HepG2 (cell line): ENCODE results near the gene SLC9A8. TPM values are rescaled to one million over a fixed set of nuclear protein-coding genes. Genes with fewer than 3 reads are reported as not detected.

ENCODE experiments used
- ATAC-seq: fragments of 200-7000 bp; cut with Tn5 transposase; 3 replicates; pipeline ENCODE4 v1.9.1; 2020; ENCODE audit warnings: mild to moderate bottlenecking, moderate library complexity
- BruUV-seq: library from RNA; stranded (reverse); fragments of 400-500 nt; replicated peaks from 2 replicates; lab custom pipeline; 2021; lab: Mats Ljungman, UMichigan
- CTCF ChIA-PET: fragments of 300-600 bp; formaldehyde crosslinking; extraction: SDS; loops from one replicate; lab custom pipeline; 2021; ENCODE audit warnings: low total read pairs, inconsistent platforms, low intra/inter-chr PET ratio; lab: Yijun Ruan, JAX
- POLR2A ChIA-PET: fragments of 350-600 bp; sonication (Branson Sonifier 250); formaldehyde crosslinking; loops from one replicate; lab custom pipeline; 2020; ENCODE audit warnings: antibody characterized with exemption, inconsistent platforms; lab: Yijun Ruan, JAX
- DNase-seq: peaks from one replicate; pipeline ENCODE4 v3.0.0-alpha.2; 2015; ENCODE audit warnings: low spot score
- FAIRE-seq: peaks from 3 replicates; lab custom pipeline; 2011; peaks lifted over from hg19 to GRCh38; lab: Jason Lieb, UNC
- H2AFZ ChIP-seq: one replicate; pipeline ENCODE4 v1.6.1; 2011; ENCODE audit warnings: low read length, inconsistent platforms
- H3K27ac ChIP-seq: fragments of 300-600 bp; 3 replicates; pipeline ENCODE4 v1.8.0; 2011; ENCODE audit warnings: mixed run types, mild to moderate bottlenecking, mixed read lengths, low read length, inconsistent platforms; ENCODE audit not compliant: insufficient read depth; ENCODE audit errors: extremely low read length
- H3K27me3 ChIP-seq, 2 experiments: fragments of 200-600 bp in 1 of 2; 2 replicates in 1 of 2; 3 replicates in 1 of 2; pipeline versions ENCODE4 v1.6.0 to v1.8.0; 2011; ENCODE audit warnings: low read length in 2 of 2, mild to moderate bottlenecking in 2 of 2, moderate library complexity in 2 of 2, inconsistent platforms in 1 of 2; ENCODE audit not compliant: insufficient read depth in 2 of 2, control insufficient read depth in 1 of 2
- H3K36me3 ChIP-seq, 2 experiments: fragments of 200-600 bp in 1 of 2; replicated peaks in 1 of 2; 2 replicates in 1 of 2; 3 replicates in 1 of 2; pipeline versions ENCODE4 v1.5.1 to v1.8.0; 2011; ENCODE audit warnings: low read length in 2 of 2, inconsistent platforms in 1 of 2; ENCODE audit not compliant: insufficient read depth in 2 of 2, control insufficient read depth in 1 of 2
- H3K4me1 ChIP-seq: 2 replicates; pipeline ENCODE4 v1.5.1; 2012; ENCODE audit warnings: low read length, inconsistent platforms; ENCODE audit not compliant: insufficient read depth
- H3K4me2 ChIP-seq: 2 replicates; pipeline ENCODE4 v1.6.0; 2011; ENCODE audit warnings: low read depth, low read length, inconsistent platforms
- H3K4me3 ChIP-seq, 3 experiments: fragments of 200-600 bp in 1 of 3; sonication (generic), shearing (Covaris generic) in 1 of 3; replicated peaks in 1 of 3; 2 replicates each; pipeline ENCODE4 v1.5.1; 2011 to 2016; ENCODE audit warnings: low read length in 3 of 3, inconsistent platforms in 2 of 3, low read depth in 2 of 3, mild to moderate bottlenecking in 2 of 3, control low read depth in 1 of 3, mixed read lengths in 1 of 3; ENCODE audit not compliant: insufficient read depth in 1 of 3
- H3K79me2 ChIP-seq: one replicate; pipeline ENCODE4 v1.6.1; 2011; ENCODE audit warnings: low read length, inconsistent platforms; ENCODE audit not compliant: insufficient read depth
- H3K9ac ChIP-seq: 2 replicates; pipeline ENCODE4 v1.6.0; 2011; ENCODE audit warnings: mild to moderate bottlenecking, low read depth, low read length, inconsistent platforms; ENCODE audit not compliant: insufficient read depth
- H3K9me3 ChIP-seq: 2 replicates; pipeline ENCODE4 v1.5.1; 2012; ENCODE audit warnings: mild to moderate bottlenecking, low read length
- H4K20me1 ChIP-seq: 2 replicates; pipeline ENCODE4 v1.6.0; 2011; ENCODE audit warnings: inconsistent platforms, mild to moderate bottlenecking, low read length, moderate library complexity; ENCODE audit not compliant: insufficient read depth
- ETS1 ChIP-seq: sonication (generic); formaldehyde crosslinking; IDR thresholded peaks from 2 replicates; pipeline ENCODE4 v1.4.0; 2020; ENCODE audit warnings: missing genetic modification reagents
- FOXP1 ChIP-seq, 2 experiments: fragments of 450-650 bp in 1 of 2; IDR thresholded peaks; 2 replicates each; pipeline ENCODE4 v1.6.1; 2017 to 2018; ENCODE audit warnings: antibody characterized with exemption in 1 of 2
- KDM6A ChIP-seq: IDR thresholded peaks from 2 replicates; pipeline ENCODE4 v1.6.1; 2016; ENCODE audit warnings: low read depth
- LCORL ChIP-seq, 2 experiments: fragments of 450-650 bp in 1 of 2; sonication (generic) in 1 of 2; formaldehyde crosslinking in 1 of 2; IDR thresholded peaks; 2 replicates each; pipeline versions ENCODE4 v1.5.0 to v1.6.1; 2017 to 2020; ENCODE audit warnings: antibody characterized with exemption in 1 of 2, missing genetic modification reagents in 1 of 2
- MTF1 ChIP-seq: sonication (generic); formaldehyde crosslinking; IDR thresholded peaks from 2 replicates; pipeline ENCODE4 v1.5.0; 2020; ENCODE audit warnings: missing genetic modification reagents
- PAX8 ChIP-seq: sonication (generic); formaldehyde crosslinking; IDR thresholded peaks from 2 replicates; pipeline ENCODE4 v1.8.0; 2022; ENCODE audit warnings: mild to moderate bottlenecking, missing genetic modification reagents, borderline replicate concordance
- PTBP1 ChIP-seq: fragments of 200-400 bp; formaldehyde crosslinking; IDR thresholded peaks from 2 replicates; pipeline ENCODE4 v1.6.1; 2018; ENCODE audit warnings: low read length, low read depth; ENCODE audit not compliant: poor library complexity, severe bottlenecking
- REL ChIP-seq: sonication (generic); formaldehyde crosslinking; conservative IDR thresholded peaks from 2 replicates; pipeline ENCODE4 v1.8.0; 2022; ENCODE audit warnings: mild to moderate bottlenecking, missing genetic modification reagents, moderate library complexity
- SMAD1 ChIP-seq: sonication (generic); formaldehyde crosslinking; IDR thresholded peaks from 2 replicates; pipeline ENCODE4 v1.4.0; 2020; ENCODE audit warnings: missing genetic modification reagents, low read depth, mild to moderate bottlenecking, borderline replicate concordance
- SRSF4 ChIP-seq: fragments of 200-400 bp; formaldehyde crosslinking; IDR thresholded peaks from one replicate; pipeline ENCODE4 v1.6.1; 2018; ENCODE audit warnings: mild to moderate bottlenecking, low read depth, low read length, moderate library complexity; ENCODE audit not compliant: poor library complexity, severe bottlenecking
- ZBTB3 ChIP-seq: sonication (generic); formaldehyde crosslinking; IDR thresholded peaks from 2 replicates; pipeline ENCODE4 v1.4.0; 2020; ENCODE audit warnings: low read depth, mild to moderate bottlenecking, moderate library complexity, missing genetic modification reagents, borderline replicate concordance
- ZNF282 ChIP-seq: fragments of 450-650 bp; IDR thresholded peaks from 2 replicates; pipeline ENCODE4 v1.6.1; 2018; ENCODE audit not compliant: partially characterized antibody
- ZNF652 ChIP-seq: IDR thresholded peaks from 2 replicates; pipeline ENCODE4 v1.6.1; 2016; ENCODE audit warnings: low read depth, borderline replicate concordance
- ZNF678 ChIP-seq: sonication (generic); formaldehyde crosslinking; IDR thresholded peaks from 2 replicates; pipeline ENCODE4 v1.4.0; 2020; ENCODE audit warnings: mild to moderate bottlenecking, missing genetic modification reagents
- ZSCAN9 ChIP-seq: IDR thresholded peaks from 2 replicates; pipeline ENCODE4 v1.6.1; 2016; ENCODE audit warnings: borderline replicate concordance
- WGBS: methylation state at CpG from one replicate; pipeline ENCODE4 v1.1.6; 2017; ENCODE audit warnings: low lambda C conversion rate; 5-methylcytosine and 5-hydroxymethylcytosine counted together
- in situ Hi-C: cut with HindIII; loops from 2 replicates; pipeline ENCODE4 v1.10.0; 2017; ENCODE audit warnings: low pct_unique_long_range_greater_than_20kb; ENCODE audit not compliant: extremely low pct_ligation_motif_present
- intact Hi-C: fragments of 100-400 bp; cut with micrococcal nuclease; formaldehyde crosslinking; loops from one replicate; pipeline ENCODE4 v1.10.0; 2022; ENCODE audit not compliant: unreplicated experiment
- polyA plus RNA-seq, 8 experiments: library from polyadenylated mRNA; depleted of rRNA in 3 of 8; stranded (reverse) in 7 of 8; unstranded in 1 of 8; fragments of >200 nt; fragmentation: Illumina TruSeq in 4 of 8; extraction: Trizol in 4 of 8; gene quantifications; 2 replicates each; pipeline versions ENCODE4 v1.2.1 to v1.2.3, GENCODE V29; 2011 to 2016; ENCODE audit warnings: low read depth in 4 of 8, missing spikeins in 1 of 8, mixed read lengths in 1 of 8; ENCODE audit not compliant: insufficient read depth in 1 of 8
- total RNA-seq, 5 experiments: library from RNA; depleted of rRNA; stranded (reverse); fragments of >200 nt; fragmentation: Illumina TruSeq; extraction: Trizol; gene quantifications; 2 replicates each; pipeline ENCODE4 v1.2.3, GENCODE V29; 2016; ENCODE audit warnings: low read depth in 1 of 5

The SLC9A8 gene
- total and polyA plus RNA-seq, 2 of the 13 experiments (the other 11 are each of a cell fraction or from before 2014, with no cell fraction given): 4.1 to 7.4 TPM

GRCh38 chr20:49851231-49851705 is 38.6 kb downstream of the SLC9A8 start:
- Histone ChIP-seq H3K4me2 (no peak overlapping the region), H3K4me1 (no peaks in the 10 kb centered on the region), H3K27me3 (no peaks in the 10 kb centered on the region), H2AFZ (no peak overlapping the region), H3K79me2 (no peaks in the 10 kb centered on the region), H4K20me1 (no peaks in the 10 kb centered on the region), H3K9me3 (no peaks in the 10 kb centered on the region), H3K36me3 (peaks cover 13 to 35% of the 10 kb centered on the region in 2 experiments; a peak in 4 of 5 replicates), H3K9ac (no peak overlapping the region), H3K4me3 (no peak overlapping the region), H3K27ac (no peak overlapping the region)
- ChIA-PET POLR2A (no interaction called here), CTCF (no interaction called here)
- no peak for DNase-seq
- no peak for ATAC-seq
- TF ChIP-seq ZNF652 (CRISPR knock-in tag): no peak
- no peak for TF ChIP-seq REL (CRISPR knock-in tag)
- TF ChIP-seq SMAD1 (CRISPR knock-in tag): no peak
- no peak for TF ChIP-seq ZSCAN9 (CRISPR knock-in tag)
- no peak for TF ChIP-seq KDM6A (CRISPR knock-in tag)
- no peak for TF ChIP-seq LCORL (IDR thresholded peaks at IDR 0.05)
- no peak for TF ChIP-seq LCORL (CRISPR knock-in tag; IDR thresholded peaks at IDR 0.05)
- no peak for TF ChIP-seq MTF1
- no peak for TF ChIP-seq FOXP1 (IDR thresholded peaks at IDR 0.05)
- no peak for TF ChIP-seq FOXP1 (CRISPR knock-in tag; IDR thresholded peaks at IDR 0.05)
- no peak for TF ChIP-seq ZNF678
- no peak for TF ChIP-seq ZNF282
- TF ChIP-seq ZBTB3 (CRISPR knock-in tag): no peak
- TF ChIP-seq PTBP1: no peak
- no peak for TF ChIP-seq PAX8 (CRISPR knock-in tag)
- no peak for TF ChIP-seq SRSF4
- no peak for TF ChIP-seq ETS1
- BruUV-seq: no TSS peak
- in situ Hi-C loops (no loop called here), intact Hi-C loops (no loop called here)
- no peak for FAIRE-seq
- 92% methylated on average over 3 of the region's 3 CpGs for WGBS
